Endometrium (tissue), 2 donors: Measurements from ENCODE around the gene TTLL5.

ENCODE experiments used
- FAIRE-seq: peaks from 2 replicates; lab custom pipeline; 2012; peaks lifted over from hg19 to GRCh38; lab: Jason Lieb, UNC
- donor health status: control.
- donor health status: control.

The TTLL5 gene

DNA sequence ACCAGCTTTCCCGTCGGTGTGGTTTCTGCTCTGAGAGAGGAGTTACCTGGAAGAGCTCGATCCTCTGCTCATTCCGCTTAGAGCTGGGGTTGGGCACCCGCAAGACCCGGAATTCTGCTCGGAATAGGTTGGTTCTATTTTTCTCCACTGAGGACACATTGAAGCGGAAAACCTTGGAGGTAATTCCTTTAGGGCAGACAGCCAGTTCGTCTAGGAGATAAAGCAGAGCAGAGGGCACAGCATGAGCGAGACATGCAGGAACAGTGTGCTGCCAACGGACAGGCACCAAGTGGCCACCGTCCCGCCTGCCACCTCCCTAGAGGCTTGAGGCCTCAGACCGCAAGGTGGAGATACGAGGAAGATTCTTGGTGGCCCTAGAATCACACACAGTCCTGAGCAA lies 310.5 kb downstream of the TTLL5 start:
- no peak for FAIRE-seq

DNA sequence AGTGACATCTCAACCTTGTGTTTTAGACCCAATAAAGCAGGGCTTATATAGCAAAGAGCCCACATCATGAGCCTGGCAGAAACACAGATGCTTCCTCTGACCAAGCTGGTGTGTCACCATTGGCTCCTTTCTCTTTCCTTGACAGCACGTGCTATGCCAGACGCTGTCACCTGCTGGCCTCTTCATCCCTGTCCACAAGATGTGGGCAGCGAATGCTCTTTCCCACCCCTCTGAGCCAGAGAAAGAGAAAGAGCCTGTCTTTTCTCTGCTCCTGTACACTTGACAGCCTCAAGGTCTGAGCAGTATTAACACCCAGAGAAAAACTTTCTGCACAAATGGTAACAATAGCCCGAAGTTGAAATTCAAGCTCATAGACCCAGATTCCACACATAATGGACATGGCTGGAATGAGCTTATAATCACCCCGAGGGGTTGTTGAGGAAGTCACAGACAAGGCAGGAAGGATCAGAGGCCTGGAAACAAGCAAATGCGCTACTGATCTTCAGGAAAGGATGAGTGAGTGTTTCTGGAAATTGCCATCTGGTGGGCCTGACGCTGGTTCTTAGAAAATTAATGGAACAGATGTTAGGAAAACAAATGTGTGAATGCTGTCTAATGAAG lies 311.9 kb downstream of the TTLL5 start:
- FAIRE-seq, result no peak

- no peak for FAIRE-seq
Observed at GRCh38 chr14:75976826-75977581, 316.0 kb downstream of the TTLL5 start.

DNA sequence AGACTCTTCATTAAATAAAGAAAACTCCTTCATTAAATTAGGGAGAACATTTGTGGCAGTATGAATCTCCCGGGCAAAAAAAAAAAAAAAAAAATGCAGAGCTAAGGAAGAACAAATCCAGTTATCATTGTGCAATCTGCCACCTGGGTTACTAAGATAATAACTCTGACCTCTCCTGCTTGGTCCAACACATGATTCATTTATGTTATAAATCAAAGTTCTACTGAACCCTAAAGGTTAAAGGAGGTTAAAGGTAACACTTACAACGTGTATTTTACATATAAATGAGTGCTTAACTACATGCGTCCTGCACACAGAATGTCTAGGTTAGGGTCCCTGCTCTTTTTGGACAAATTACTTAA lies 316.5 kb downstream of the TTLL5 start:
- FAIRE-seq, result no peak

- no peak for FAIRE-seq
Observed at GRCh38 chr14:75978249-75978731, 317.2 kb downstream of the TTLL5 start.

DNA sequence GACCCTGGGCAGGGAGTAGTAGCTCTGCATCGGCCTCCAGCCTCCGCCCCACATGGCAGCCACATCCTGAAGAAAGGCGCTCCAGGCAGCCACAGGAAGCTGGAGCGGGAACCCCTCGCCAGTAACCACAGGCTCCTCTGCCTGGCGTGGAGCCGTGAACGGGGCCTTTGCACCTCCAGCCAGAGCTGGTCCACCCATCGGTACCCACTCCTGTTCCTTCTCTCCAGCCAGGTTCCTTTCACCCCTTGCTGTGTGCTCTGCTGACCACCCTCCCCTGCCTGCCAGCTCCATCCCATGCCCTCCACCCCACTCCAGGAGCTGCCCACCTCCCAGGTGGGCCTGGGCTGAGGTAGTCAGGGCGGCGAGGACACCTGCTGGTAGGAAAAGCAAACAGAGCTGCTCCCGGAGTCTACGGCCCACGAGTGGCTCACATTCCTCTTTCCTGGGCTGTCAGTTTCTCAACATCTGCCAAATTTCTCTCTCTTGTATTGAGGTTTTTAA lies 318.1 kb downstream of the TTLL5 start:
- no peak for FAIRE-seq

DNA sequence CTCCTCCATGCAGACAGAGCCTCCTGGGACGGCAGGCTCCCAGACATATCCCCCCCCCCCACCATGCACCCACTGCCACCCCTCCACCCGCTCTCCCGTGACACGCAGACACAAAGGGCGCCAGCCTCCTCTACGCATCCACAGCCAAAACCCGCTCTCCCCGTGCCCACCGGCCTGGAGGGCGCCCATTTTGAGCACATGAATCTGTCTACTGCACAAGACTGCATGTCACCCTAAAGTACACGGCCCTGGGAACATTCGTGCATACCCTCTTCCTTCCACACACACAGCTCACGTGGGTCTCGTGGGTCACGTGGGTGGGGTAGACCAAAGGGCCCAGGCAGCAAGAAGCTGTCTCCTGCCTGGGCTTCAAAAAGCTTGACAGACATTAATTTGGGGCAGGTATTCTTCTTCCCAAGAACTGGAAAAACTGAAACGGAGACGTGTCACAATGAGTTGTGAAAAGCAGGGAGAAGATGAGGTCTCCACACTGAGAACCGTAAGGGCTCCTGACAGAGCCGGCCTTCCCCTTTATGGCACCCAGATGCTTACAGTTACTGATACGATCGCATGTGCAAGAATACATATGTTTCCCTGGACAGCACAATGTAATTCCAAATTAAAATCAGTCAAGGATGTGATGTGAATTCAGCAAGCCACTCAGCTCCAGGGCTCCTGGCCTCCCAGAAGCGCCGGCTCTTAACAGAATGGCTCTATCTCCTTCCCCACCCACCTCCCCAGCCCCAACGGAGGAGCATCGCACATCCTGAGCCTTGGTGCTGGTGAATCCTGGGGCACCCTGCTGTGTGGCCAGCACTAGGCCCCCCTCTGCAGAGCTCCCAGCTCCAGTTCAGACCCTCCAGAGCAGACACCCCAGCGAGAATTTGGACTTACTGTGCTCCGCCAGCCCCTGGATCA lies 318.9 kb downstream of the TTLL5 start:
- no peak for FAIRE-seq

DNA sequence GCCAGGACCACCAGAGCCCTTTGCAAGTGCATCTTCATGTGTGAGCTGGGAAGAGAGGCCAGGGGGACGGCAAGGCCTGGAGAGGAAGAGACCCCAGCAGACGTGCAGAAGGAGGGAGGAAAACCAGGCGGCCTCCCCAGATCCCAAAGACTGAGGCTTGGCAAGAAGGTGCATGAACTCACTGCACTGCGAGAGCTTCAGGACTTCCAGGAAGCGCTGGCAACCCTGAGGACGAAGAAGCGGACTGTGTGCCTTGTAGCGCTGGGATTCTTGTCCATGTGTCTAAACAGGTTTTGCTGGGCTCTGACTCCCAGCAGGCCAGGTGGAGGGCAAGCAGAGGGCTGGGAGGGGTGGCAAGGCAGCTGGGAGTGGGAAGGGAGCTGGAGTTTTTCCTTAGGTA lies 319.8 kb downstream of the TTLL5 start:
- FAIRE-seq, result no peak

- FAIRE-seq, result no peak
Observed at GRCh38 chr14:75981426-75982265, 320.6 kb downstream of the TTLL5 start, which contains the start of gene TGFB3. TSS of gene TGFB3 (minus strand) at chr14:75981995. CDS start at chr14:75980893, 1,102 bp downstream.

DNA sequence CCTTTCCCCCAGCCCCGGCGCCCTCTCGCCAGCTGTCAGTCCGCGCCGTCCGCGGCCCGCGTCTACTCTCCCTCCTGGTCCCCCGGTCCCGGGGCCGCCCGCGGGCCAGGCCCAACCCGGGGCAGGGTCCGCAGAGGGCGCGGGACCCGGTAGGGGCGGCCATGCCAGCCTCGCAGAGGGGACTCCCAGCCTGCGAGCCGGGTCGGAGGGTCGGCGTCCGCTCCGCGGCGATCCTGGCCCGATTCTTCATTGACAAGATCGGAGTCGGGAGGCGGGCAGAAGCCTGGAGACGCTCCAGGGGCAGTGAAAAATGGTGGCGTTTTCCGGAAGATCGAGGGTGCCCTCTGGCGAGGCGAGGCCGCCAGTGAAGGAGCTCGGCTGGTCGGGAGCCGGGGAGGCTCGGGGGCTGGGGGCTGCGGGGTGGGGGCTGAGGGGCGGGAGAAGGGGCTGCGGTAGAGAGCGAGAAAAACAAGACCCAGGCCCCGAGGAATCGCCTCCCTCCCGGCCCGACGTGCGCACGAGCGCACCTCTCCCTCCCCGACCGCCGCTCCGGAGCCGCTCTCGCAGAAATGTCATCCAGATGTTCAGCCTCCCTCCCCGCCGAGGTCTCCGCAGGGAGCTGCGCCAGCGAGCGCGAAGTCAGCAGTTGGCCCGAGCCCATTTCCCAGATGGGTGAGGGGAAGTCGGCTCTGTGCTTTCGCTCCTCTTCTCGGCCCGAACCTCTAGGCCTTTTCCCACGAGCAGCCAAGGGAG lies 321.4 kb downstream of the TTLL5 start:
- no peak for FAIRE-seq

- FAIRE-seq, result no peak
Observed at GRCh38 chr14:75983019-75983358, 321.9 kb downstream of the TTLL5 start.

- no peak for FAIRE-seq
Observed at GRCh38 chr14:75984674-75985073, 323.6 kb downstream of the TTLL5 start.

DNA sequence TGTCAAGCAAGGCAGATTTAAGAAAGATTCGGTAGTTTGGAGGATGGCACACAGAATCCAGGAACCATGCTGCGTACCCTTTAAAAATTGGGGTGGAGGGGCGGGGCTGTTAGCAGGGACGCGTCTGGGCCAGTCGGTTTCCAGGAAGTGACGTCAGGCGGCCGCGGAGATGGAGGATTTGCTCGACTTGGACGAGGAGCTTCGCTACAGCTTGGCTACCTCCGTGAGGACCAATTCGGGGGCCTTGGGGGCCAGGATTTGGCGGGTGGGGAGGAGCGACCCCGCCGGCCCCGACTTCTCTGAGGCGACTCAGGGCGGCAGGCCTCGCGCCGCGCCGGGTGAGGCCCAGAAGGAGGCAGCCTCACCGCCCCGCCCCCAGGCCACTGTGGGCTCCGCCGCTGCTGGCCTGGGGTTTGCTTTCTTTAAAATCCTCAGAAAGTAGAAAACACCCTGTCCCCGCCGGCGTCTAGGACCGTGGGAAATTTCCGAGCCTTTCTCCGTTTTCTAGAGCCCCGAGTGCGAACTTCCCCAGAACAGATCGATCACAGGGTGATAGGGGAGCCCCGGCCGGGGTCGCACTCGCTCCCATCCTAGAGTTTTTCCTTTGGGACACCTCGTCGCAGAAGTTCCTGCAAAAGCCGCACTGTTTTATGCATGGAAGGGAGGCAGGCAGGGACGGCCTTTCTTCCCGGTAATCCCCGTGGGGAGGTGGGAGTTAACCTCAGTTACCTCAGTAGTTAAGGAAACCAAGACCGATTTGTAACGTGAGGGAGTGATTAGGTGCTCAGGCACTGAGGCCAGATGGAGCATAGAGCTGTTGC lies 324.8 kb downstream of the TTLL5 start, which contains the start of gene IFT43:
Gene IFT43, plus strand, starts transcription at position 146 of the 821 bp plus-strand sequence. Its CDS starts 24 bp downstream, at position 170.
- no peak for FAIRE-seq

GRCh38 chr14:75986439-75986765 lies 325.4 kb downstream of the TTLL5 start:
- no peak for FAIRE-seq

- no peak for FAIRE-seq
Observed at GRCh38 chr14:75987201-75987970, 326.3 kb downstream of the TTLL5 start.

DNA sequence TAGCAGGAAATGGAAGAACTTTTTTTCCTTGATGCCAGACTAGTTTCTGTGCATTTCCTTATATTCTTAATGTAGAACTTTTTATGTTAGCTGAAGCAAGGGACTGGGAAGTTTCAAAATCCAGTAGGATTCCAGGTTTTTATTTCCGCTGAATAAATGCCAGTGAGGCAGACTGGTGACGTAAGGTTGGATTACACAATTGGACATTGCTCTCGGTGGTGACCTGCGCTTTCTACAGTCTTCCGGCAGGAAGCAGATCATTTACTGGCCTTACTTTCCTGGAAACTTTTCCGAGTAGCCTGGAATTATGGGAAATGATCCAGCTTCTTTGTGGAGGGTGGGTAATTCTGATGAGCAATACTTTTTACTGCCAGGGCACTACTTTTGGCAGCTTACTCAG lies 328.1 kb downstream of the TTLL5 start:
- no peak for FAIRE-seq

DNA sequence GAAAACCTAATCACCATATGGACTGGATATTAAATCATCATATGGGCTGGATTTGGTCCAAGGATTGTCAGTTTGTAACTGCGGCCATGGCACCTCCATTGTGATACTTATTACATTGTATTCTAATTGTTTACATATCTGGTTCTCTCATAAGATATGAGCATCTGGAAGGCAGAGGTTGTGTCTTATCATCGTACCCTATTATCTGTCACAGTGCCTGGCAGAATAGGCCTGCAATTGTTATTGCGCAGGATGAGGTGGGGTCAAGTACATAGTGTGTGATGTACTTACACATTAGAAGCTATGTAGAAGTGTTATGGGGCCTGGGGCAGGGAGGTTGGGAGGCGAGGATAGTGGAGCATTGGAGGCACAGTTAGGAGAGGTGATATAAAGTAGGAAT lies 329.3 kb downstream of the TTLL5 start:
- no peak for FAIRE-seq

DNA sequence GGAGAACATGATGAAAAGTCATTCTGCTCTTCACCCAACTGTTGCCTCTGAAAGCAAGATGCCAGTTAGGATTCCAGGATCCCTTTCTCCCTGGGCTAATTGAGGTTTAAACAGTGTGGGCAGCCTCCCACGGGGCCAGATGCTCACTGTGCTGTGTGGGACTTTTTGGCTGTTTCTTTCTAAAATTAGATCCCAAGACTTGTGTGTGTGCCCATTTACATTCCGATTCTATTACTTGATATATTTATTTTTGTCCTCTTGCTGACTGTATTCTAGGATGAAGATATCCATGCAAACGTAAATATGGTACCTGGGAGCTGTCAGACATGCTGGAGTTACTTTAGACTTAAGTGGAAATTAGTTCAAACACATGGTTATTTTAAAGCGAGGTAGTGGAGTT lies 330.7 kb downstream of the TTLL5 start:
- no peak for FAIRE-seq

DNA sequence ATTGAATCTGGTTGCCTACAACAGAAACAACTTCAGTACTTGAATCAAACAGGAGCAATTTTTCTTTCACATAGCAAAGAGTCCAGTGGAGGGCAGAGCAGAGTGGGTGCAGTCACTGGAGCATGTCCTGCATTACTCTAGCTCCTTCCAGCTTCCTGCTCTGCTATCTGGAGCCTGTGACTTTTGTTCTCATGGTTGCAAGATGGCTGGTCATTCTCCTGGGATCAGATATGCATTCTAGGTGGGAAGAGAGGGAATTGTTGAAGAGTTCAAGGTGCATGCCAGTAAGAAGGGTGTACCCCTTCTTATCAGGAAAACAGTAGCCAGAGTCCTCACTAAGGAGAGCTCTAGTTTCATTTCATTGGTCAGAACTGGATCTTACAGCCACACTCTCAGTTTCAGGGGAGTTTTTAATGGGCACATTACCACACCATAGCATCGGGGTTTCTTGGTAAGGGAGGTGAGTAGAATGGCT lies 332.6 kb downstream of the TTLL5 start:
- FAIRE-seq, result no peak
